Endothelial cell of hepatic sinusoid (primary cell): ENCODE results near the gene CAMTA1.

Experiments used
- in situ Hi-C: cut with HindIII; loops from 2 replicates; pipeline ENCODE4 v1.10.0; 2017; ENCODE audit warnings: low sequenced_read_pairs

The CAMTA1 gene

GRCh38 chr1:7259955-7260354 lies 474.7 kb downstream of the CAMTA1 start:
- in situ Hi-C loops: no loop called here

- in situ Hi-C loops: no loop called here
Measured at GRCh38 chr1:7261490-7261889, 476.2 kb downstream of the CAMTA1 start.

- in situ Hi-C loops: no loop called here
Measured at GRCh38 chr1:7262611-7263010, 477.4 kb downstream of the CAMTA1 start.

- in situ Hi-C loops: no loop called here
Measured at GRCh38 chr1:7263021-7263960, 478.0 kb downstream of the CAMTA1 start.

GRCh38 chr1:7264101-7264500 lies 478.8 kb downstream of the CAMTA1 start:
- in situ Hi-C loops: no loop called here

GRCh38 chr1:7265771-7266371 lies 480.6 kb downstream of the CAMTA1 start:
- in situ Hi-C loops: no loop called here

DNA sequence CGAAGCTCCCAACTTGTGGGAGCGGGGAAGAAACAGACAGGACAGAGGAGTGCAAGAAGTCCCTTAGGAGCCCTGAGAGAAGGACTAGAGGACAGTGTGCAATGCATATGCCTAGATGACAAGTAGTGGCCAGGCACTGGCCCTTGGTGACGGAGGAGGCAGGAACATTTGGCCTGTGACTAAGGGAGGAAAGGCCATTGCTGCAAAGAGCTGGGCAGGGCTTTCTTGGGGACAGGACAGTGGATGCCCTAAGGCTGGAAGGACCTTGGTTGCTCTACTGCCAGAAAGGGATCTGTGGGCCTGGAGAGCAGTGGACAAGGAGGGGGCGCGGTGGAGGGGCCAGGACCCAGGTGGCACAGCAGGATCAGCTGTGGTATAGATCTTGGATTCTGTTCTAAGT lies 481.3 kb downstream of the CAMTA1 start:
- in situ Hi-C loops: no loop called here

DNA sequence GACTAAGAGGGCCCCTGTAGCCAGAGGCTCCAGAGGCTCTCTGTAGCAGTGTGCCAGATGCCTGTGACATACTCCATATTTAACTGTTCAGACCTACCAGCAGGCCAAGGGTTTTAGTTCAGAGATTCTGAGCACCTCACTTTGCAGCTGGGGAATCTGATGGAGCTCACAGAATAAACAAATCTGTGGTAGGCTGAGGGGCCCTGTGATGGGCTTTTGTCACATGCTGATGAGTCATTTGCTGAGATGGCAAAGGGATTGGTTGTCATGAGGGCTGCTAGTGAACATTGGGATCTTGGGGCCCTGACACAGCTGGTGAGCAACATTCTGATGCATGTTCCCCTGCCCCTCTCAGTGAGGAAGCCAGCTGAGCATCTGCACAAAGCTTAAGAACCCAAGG lies 482.2 kb downstream of the CAMTA1 start:
- in situ Hi-C loops: no loop called here

DNA sequence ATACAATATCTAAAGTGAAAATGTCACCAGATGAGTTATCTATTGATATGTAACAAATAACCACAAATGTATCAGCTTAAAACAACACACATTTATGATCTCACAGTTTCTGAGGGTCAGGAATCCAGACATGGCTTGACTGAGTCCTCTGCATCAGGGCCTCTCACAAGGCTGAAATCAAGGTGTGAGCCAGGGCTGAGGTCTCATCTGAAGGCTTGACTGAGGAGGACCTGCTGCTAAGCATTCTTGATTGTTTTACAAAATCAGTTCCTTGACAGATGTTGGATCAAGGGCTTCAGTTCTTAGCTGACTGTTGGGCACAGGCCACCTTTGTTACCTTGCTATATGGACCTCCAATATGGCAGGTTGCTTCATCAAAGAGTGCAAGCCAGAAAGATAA lies 483.7 kb downstream of the CAMTA1 start:
- in situ Hi-C loops: no loop called here

- in situ Hi-C loops: no loop called here
Measured at GRCh38 chr1:7269525-7269924, 484.3 kb downstream of the CAMTA1 start.

GRCh38 chr1:7274256-7274655 lies 489.0 kb downstream of the CAMTA1 start:
- in situ Hi-C loops: no loop called here

GRCh38 chr1:7278045-7278444 lies 492.8 kb downstream of the CAMTA1 start:
- in situ Hi-C loops: no loop called here

DNA sequence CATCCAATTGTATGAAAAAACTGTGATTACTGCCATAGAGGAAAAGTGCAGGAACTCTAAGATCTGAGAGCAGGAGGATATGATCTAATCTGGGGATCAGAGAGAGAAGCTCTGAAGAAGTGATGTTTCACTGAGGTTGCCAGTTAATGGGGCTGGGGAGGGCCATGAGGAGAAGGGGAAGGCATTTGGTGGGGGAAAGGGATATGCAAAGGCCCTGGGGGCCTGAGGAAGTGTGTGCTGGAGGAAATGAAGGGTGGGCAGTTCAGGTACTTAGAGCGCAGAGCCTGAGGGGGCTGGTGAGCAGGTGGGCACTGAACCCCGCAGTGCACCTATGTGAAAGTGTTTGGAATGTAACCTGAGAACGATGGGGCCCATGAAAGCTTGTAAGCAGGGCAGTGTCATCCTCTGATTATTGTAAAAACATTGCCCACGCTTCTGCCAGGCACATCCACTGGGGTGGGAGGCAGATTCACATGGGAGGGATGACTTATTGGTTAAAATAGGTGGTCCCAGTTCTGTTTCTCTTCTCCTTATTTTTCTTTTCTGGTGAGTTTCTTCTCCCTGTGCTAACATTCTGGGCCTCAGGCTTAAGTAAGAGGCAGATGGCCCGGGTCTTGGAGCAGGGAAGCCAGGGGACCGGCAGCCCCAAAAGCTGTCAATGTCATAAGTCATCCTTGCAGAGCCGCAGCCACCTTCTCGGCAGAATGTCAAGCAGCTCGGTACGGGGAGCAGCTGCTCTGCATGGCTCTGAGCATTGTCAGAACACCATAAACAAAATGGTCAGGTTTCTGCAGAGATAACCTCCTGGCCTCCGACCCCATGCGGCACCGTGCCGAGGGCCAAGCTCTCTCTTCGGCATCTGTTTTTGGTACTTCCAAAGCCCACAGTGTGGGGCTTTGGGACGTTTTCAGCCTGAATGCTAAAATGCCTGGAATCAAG lies 493.8 kb downstream of the CAMTA1 start:
- in situ Hi-C loops: no loop called here

- in situ Hi-C loops: no loop called here
Measured at GRCh38 chr1:7279769-7280168, 494.5 kb downstream of the CAMTA1 start.

DNA sequence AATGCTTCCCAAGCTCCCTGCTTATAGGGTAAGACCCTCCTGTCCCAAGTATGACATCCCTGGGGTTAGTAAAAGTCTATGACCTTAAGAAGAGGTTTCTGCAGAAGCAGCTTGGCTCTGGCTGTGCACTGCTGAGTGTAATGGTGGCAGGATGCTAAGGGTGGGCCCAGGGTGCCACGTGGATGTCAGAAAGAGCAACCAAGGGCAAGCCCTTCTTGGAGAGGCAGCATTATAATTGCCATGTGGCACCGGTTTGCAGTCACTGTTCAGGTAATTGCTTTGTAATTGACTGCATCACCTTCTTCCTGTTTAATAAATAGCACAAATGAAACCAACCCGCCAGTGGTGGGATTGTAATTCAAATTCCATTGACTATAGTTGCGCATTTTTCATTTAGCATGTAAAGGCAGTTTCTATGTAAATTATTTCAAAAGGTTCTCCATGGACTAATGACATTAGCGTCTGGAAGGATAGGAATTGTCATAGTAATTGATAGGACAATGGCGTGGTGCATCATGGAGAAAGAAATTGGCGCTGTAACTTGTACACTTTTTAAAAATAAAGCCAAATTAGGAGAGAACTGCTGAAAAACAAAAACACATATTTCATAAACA lies 495.2 kb downstream of the CAMTA1 start:
- in situ Hi-C loops: no loop called here

DNA sequence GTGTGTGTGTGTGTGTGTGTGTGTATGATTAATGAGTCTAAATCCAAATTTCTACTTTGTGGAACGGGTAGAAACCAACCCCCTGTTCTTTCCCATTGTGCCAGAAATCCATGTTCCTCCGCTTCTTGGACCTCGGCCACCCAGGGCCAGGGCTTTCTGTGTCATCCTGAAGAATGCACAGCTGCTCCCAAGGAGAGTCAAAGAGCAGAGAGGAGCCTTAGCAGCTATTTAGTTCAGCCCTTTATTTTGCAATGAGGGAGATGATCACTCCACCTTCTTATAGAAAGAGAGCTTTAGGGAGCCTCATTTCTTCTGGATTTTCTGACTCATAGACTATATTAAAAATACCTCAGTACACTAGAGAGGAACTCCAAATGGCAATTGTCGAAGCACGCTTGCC lies 496.6 kb downstream of the CAMTA1 start:
- in situ Hi-C loops: no loop called here

- in situ Hi-C loops: no loop called here
Measured at GRCh38 chr1:7284839-7285435, 499.7 kb downstream of the CAMTA1 start.

- in situ Hi-C loops: no loop called here
Measured at GRCh38 chr1:7285856-7286454, 500.7 kb downstream of the CAMTA1 start.

- in situ Hi-C loops: no loop called here
Measured at GRCh38 chr1:7287013-7287412, 501.8 kb downstream of the CAMTA1 start.

DNA sequence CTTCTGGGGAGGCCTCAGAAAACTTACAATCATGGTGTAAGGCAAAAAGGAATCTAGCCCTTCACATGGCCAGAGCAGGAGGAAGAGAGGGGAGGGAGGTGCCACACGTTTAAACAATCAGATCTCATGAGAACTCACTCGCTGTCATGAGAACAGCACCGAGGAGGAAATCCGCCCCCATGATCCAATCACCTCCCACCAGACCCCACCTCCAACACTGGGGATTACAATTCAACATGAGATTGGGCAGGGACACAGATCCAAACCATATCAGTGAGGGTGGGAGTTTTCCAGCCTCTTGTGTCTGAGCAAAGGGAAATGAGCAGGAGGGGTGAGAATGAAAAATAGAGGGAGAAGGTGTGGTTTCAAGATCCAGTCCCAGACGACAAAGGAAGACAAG lies 503.7 kb downstream of the CAMTA1 start:
- in situ Hi-C loops: no loop called here
